GM21717 (cell line): ENCODE data around the gene SLCO4A1.

Source experiments
- ATAC-seq: cut with Tn5 transposase; IDR thresholded peaks from one replicate; pipeline ENCODE4 v1.9.1; 2021; ENCODE audit warnings: mild to moderate bottlenecking, moderate library complexity; ENCODE audit not compliant: unreplicated experiment

SLCO4A1 gene

GRCh38 chr20:62696989-62697388, 54.7 kb downstream of the SLCO4A1 start:
- ATAC-seq = no peak

GRCh38 chr20:62697468-62697912, 55.2 kb downstream of the SLCO4A1 start:
- no peak for ATAC-seq

- ATAC-seq = no peak
Measured at GRCh38 chr20:62698231-62698630, 55.9 kb downstream of the SLCO4A1 start.

- ATAC-seq = no peak
Measured at GRCh38 chr20:62699296-62699695, 57.0 kb downstream of the SLCO4A1 start.

- ATAC-seq = no peak
Measured at GRCh38 chr20:62699741-62700140, 57.4 kb downstream of the SLCO4A1 start.

- no peak for ATAC-seq
Measured at GRCh38 chr20:62700261-62700930, 58.1 kb downstream of the SLCO4A1 start.

- no peak for ATAC-seq
Measured at GRCh38 chr20:62701161-62702012, 59.1 kb downstream of the SLCO4A1 start.

- no peak for ATAC-seq
Measured at GRCh38 chr20:62702013-62702300, 59.7 kb downstream of the SLCO4A1 start.

GRCh38 chr20:62702895-62703852, 60.9 kb downstream of the SLCO4A1 start:
- ATAC-seq = no peak

- no peak for ATAC-seq
Measured at GRCh38 chr20:62703853-62704228, 61.5 kb downstream of the SLCO4A1 start.

- ATAC-seq = no peak
Measured at GRCh38 chr20:62704341-62704948, 62.1 kb downstream of the SLCO4A1 start.

GRCh38 chr20:62705627-62706026, 63.3 kb downstream of the SLCO4A1 start:
- no peak for ATAC-seq

GRCh38 chr20:62706344-62706743, 64.0 kb downstream of the SLCO4A1 start:
- ATAC-seq = no peak

GRCh38 chr20:62706857-62707256, 64.6 kb downstream of the SLCO4A1 start:
- no peak for ATAC-seq

- ATAC-seq = no peak
Measured at GRCh38 chr20:62707276-62707920, 65.1 kb downstream of the SLCO4A1 start.

GRCh38 chr20:62707921-62708521, 65.7 kb downstream of the SLCO4A1 start:
- ATAC-seq = no peak

- ATAC-seq = no peak
Measured at GRCh38 chr20:62708591-62709536, 66.6 kb downstream of the SLCO4A1 start, which contains the start of gene NTSR1. NTSR1 (plus strand) TSS chr20:62708836; CDS start chr20:62709208, 372 bp downstream.

GRCh38 chr20:62709537-62709905, 67.2 kb downstream of the SLCO4A1 start:
- no peak for ATAC-seq
